HG03025 (cell line): ENCODE measurements around the gene VGF.

ENCODE experiments used
- ATAC-seq: cut with Tn5 transposase; IDR thresholded peaks from one replicate; pipeline ENCODE4 v1.9.1; 2021; ENCODE audit warnings: mild to moderate bottlenecking, moderate library complexity; ENCODE audit not compliant: unreplicated experiment, low FRiP score

Gene VGF

GRCh38 chr7:101167645-101168411 lies 2.5 kb upstream of the VGF start:
- ATAC-seq: no peak

GRCh38 chr7:101166909-101167644 lies 1.7 kb upstream of the VGF start:
- ATAC-seq: no peak

- ATAC-seq: no peak
These were observed 1.2 kb upstream of the VGF start for GRCh38 chr7:101166648-101166908.

- no peak for ATAC-seq
These were observed 734 bp upstream of the VGF start for GRCh38 chr7:101165958-101166647.

GRCh38 chr7:101164071-101164840 lies 1.1 kb downstream of the VGF start:
- ATAC-seq: no peak

GRCh38 chr7:101163279-101164070 lies 1.9 kb downstream of the VGF start:
- no peak for ATAC-seq

GRCh38 chr7:101162551-101163278 lies 2.7 kb downstream of the VGF start:
- no peak for ATAC-seq

- ATAC-seq: no peak
These were observed 3.5 kb downstream of the VGF start for GRCh38 chr7:101161692-101162471.

GRCh38 chr7:101160910-101161309 lies 4.5 kb downstream of the VGF start:
- no peak for ATAC-seq

- ATAC-seq: no peak
These were observed 5.4 kb downstream of the VGF start for GRCh38 chr7:101159696-101160674.

- ATAC-seq: no peak
These were observed 8.3 kb downstream of the VGF start for GRCh38 chr7:101156866-101157589.

GRCh38 chr7:101156277-101156676 lies 9.1 kb downstream of the VGF start:
- no peak for ATAC-seq

GRCh38 chr7:101155303-101155702 lies 10.1 kb downstream of the VGF start:
- ATAC-seq: no peak

- no peak for ATAC-seq
These were observed 10.7 kb downstream of the VGF start for GRCh38 chr7:101154693-101155102.

GRCh38 chr7:101153969-101154692 lies 11.2 kb downstream of the VGF start, which contains the start of gene AP1S1:
AP1S1 (plus strand) TSS chr7:101154476; CDS start chr7:101154515, 39 bp downstream.
- peak; percentile 73 for ATAC-seq
